Breast epithelium (tissue), 4 donors: Measurements from ENCODE around the gene GOLIM4. TPM values are rescaled to one million over a fixed set of nuclear protein-coding genes. Genes with fewer than 3 reads are reported as not detected.

ENCODE experiments used
- DNase-seq, 2 donors: peaks; one replicate each; pipeline ENCODE4 v3.0.0-alpha.2; 2019; ENCODE audit warnings: low spot score in 2 of 2
- H3K27ac ChIP-seq, 2 donors: fragments of 200-600 bp; sonication (generic) in 1 of 2; one replicate each; pipeline ENCODE4 v1.5.1; 2016 to 2019; ENCODE audit warnings: mild to moderate bottlenecking in 1 of 2
- H3K27me3 ChIP-seq, 2 donors: fragments of 200-600 bp; sonication (generic) in 1 of 2; one replicate each; pipeline versions ENCODE4 v1.5.1 to v1.6.0; 2017 to 2019; ENCODE audit warnings: control low read depth in 1 of 2, mild to moderate bottlenecking in 1 of 2
- H3K36me3 ChIP-seq: fragments of 200-600 bp; one replicate; pipeline ENCODE4 v1.5.1; 2019
- H3K4me1 ChIP-seq, 2 donors: fragments of 200-600 bp; sonication (generic); one replicate each; pipeline ENCODE4 v1.5.1; 2016 to 2019; ENCODE audit warnings: control low read depth in 1 of 2
- H3K4me3 ChIP-seq, 3 donors: fragments of 200-600 bp; sonication (generic); 1 replicate in 2 of 3; 2 replicates in 1 of 3; pipeline ENCODE4 v1.5.1; 2016 to 2019; ENCODE audit warnings: mild to moderate bottlenecking in 3 of 3, moderate library complexity in 2 of 3
- H3K9me3 ChIP-seq, 2 donors: fragments of 200-600 bp; sonication (generic) in 1 of 2; one replicate each; pipeline ENCODE4 v1.5.1; 2016 to 2019; ENCODE audit warnings: control low read depth in 1 of 2
- POLR2A ChIP-seq: fragments of 450-650 bp; IDR thresholded peaks from one replicate; pipeline ENCODE4 v1.6.1; 2016; ENCODE audit warnings: antibody characterized with exemption, mild to moderate bottlenecking, moderate library complexity
- POLR2AphosphoS5 ChIP-seq, 3 donors: sonication (generic); formaldehyde crosslinking; IDR thresholded peaks; one replicate each; pipeline ENCODE4 v1.6.1; 2017; ENCODE audit warnings: antibody characterized with exemption in 3 of 3
- intact Hi-C: fragments of 100-400 bp; cut with DNase I; formaldehyde crosslinking; loops from one replicate; pipeline ENCODE4 v1.15.1; 2023; ENCODE audit warnings: low total_unique reads
- total RNA-seq, 3 donors: library from RNA; depleted of rRNA; stranded (reverse); fragments of >200 nt; gene quantifications; one replicate each; pipeline ENCODE4 v1.1.0, GENCODE V29; 2016
- TF ChIP-seq, protein P1 (sequence below), 3 donors: fragments of 450-650 bp; IDR thresholded peaks; one replicate each; pipeline ENCODE4 v1.5.1; 2016 to 2017; ENCODE audit warnings: antibody characterized with exemption in 3 of 3, mild to moderate bottlenecking in 3 of 3, moderate library complexity in 3 of 3

Gene GOLIM4
- total RNA-seq, 3 donors from 2014 or later: 21.4 to 34.9 (median 33.8) TPM

DNA sequence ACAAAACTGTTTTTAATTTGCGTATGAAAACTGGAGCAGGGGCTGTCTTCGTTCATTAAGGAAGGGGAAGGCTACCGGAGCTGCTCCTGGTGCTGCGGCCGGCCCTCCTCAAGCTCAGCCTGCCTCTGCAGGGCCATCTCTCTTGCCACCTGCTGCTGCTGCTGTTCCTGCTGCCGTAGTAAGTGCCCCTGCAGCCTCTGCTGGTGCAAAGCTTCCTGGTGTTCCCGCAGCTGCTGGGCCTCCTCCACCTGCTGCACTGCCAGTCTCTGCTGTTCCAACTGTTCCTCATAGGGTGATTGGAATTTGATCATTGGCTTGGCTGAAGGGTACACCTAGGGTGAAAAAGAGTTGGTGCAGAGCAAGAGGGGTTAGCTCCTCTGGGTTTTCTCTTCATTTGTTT lies 66.0 kb downstream of the GOLIM4 start:
- no peak for DNase-seq
- Histone ChIP-seq H3K9me3 (no peaks in the 10 kb centered on the region), H3K36me3 (no peaks in the 10 kb centered on the region), H3K4me1 (no peaks in the 10 kb centered on the region), H3K27ac (no peak overlapping the region), H3K27me3 (no peaks in the 10 kb centered on the region), H3K4me3 (no peak overlapping the region)
- no peak for TF ChIP-seq POLR2AphosphoS5 (IDR thresholded peaks at IDR 0.05)
- TF ChIP-seq, protein P1, sequence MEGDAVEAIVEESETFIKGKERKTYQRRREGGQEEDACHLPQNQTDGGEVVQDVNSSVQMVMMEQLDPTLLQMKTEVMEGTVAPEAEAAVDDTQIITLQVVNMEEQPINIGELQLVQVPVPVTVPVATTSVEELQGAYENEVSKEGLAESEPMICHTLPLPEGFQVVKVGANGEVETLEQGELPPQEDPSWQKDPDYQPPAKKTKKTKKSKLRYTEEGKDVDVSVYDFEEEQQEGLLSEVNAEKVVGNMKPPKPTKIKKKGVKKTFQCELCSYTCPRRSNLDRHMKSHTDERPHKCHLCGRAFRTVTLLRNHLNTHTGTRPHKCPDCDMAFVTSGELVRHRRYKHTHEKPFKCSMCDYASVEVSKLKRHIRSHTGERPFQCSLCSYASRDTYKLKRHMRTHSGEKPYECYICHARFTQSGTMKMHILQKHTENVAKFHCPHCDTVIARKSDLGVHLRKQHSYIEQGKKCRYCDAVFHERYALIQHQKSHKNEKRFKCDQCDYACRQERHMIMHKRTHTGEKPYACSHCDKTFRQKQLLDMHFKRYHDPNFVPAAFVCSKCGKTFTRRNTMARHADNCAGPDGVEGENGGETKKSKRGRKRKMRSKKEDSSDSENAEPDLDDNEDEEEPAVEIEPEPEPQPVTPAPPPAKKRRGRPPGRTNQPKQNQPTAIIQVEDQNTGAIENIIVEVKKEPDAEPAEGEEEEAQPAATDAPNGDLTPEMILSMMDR (IDR thresholded peaks at IDR 0.05): no peak
- TF ChIP-seq POLR2A: no peak
- intact Hi-C loops: no loop called here

DNA sequence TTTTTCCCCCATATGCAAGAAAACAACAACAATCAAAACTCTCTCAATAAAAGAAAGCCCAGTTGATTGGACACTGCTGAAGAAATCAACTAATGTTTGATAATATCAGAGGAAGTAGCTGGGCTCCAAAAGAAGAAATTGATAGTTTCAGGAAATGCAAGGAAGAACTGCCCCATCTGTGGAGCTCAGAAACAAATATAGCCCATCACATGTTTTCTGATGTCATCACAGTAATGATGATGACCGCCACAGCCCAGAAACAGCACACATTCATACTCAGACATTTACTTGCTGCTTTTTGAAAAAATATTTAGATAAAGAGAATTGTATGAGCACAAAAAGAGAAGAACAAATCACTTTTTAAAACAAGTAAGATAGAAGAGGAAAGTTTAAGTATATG lies 67.6 kb downstream of the GOLIM4 start:
- TF ChIP-seq, protein P1 (IDR thresholded peaks at IDR 0.05): no peak
- TF ChIP-seq POLR2A: no peak
- no peak for TF ChIP-seq POLR2AphosphoS5 (IDR thresholded peaks at IDR 0.05)
- no peak for DNase-seq
- H3K4me3 ChIP-seq: no peak overlapping the region
- H3K9me3 ChIP-seq: no peaks in the 10 kb centered on the region
- no peaks in the 10 kb centered on the region for H3K4me1 ChIP-seq
- H3K27me3 ChIP-seq: no peaks in the 10 kb centered on the region
- H3K36me3 ChIP-seq: no peaks in the 10 kb centered on the region
- H3K27ac ChIP-seq: no peak overlapping the region
- intact Hi-C loops: no loop called here

DNA sequence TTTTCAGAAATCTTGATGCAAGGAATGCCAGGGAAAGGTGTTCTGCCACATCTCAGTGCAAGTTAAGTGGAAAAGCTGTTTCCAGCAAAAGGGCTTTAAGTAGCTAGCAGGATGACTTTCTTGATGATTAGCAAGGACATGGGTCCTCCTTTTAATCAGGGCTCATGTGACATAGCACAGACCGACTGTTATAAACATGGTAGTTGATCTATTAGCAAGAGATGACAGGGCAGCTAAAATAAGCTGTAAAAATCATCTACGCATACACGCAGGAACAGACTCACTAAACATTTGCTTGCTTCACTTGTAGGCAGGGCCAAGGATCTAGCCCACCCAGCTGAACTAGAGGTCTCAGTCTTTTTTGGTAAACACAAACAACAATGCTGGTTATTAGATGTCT lies 69.0 kb downstream of the GOLIM4 start:
- Histone ChIP-seq H3K4me1 (no peaks in the 10 kb centered on the region), H3K4me3 (no peak overlapping the region), H3K27ac (no peak overlapping the region), H3K9me3 (no peaks in the 10 kb centered on the region), H3K36me3 (peaks cover 7% of the 10 kb centered on the region), H3K27me3 (no peaks in the 10 kb centered on the region)
- DNase-seq: no peak
- TF ChIP-seq, protein P1 (IDR thresholded peaks at IDR 0.05): no peak
- TF ChIP-seq POLR2A: no peak
- TF ChIP-seq POLR2AphosphoS5 (IDR thresholded peaks at IDR 0.05): no peak
- intact Hi-C loops: no loop called here

DNA sequence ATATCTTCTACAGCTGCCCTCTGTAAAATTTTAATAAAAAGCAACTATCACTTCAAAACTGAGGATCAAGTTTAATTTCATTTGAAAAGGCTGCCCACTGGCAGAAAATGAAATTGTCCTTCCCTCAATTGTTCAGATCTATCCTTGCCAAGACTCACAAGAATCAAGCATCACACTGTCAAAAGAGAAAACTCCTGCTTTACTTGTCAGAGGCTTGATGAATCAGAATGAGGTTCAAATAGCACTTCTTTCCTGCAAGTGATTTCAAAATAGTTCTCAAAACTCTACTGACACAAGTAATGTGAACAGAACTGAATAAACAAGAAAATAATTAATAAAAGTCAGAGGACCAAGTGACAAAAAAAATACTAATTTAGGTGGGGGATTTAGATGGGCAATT lies 70.6 kb downstream of the GOLIM4 start:
- no peaks in the 10 kb centered on the region for H3K4me1 ChIP-seq
- H3K27me3 ChIP-seq: no peaks in the 10 kb centered on the region
- peaks cover 7% of the 10 kb centered on the region for H3K36me3 ChIP-seq
- no peak for TF ChIP-seq POLR2AphosphoS5 (IDR thresholded peaks at IDR 0.05)
- TF ChIP-seq POLR2A: no peak
- TF ChIP-seq, protein P1 (IDR thresholded peaks at IDR 0.05): no peak
- no peak for DNase-seq
- H3K4me3 ChIP-seq: no peak overlapping the region
- intact Hi-C loops: no loop called here
- no peak overlapping the region for H3K27ac ChIP-seq
- no peaks in the 10 kb centered on the region for H3K9me3 ChIP-seq

DNA sequence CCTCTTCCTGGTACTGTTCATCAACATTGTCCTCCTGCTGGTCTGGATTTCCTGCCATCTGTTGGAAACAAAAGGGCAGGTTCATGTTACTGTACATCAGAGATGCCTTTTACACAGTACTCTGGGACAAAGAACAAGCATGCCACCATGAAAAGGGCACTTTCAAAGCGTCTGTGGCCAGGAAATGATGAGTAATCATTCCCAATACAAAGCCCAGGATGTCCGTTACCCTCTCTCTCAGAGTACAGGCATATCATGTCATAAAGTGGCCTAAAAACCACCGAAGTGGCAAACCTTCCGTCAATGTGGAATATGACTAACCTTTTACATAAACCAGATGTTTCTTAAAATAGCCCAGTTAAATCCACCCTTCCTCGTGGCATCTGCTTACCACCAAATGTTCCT lies 71.2 kb downstream of the GOLIM4 start:
- Histone ChIP-seq H3K27me3 (no peaks in the 10 kb centered on the region), H3K27ac (no peak overlapping the region), H3K4me1 (no peaks in the 10 kb centered on the region), H3K4me3 (no peak overlapping the region), H3K9me3 (no peaks in the 10 kb centered on the region), H3K36me3 (peaks cover 7% of the 10 kb centered on the region)
- no peak for DNase-seq
- TF ChIP-seq, protein P1 (IDR thresholded peaks at IDR 0.05): no peak
- TF ChIP-seq POLR2A: no peak
- no peak for TF ChIP-seq POLR2AphosphoS5 (IDR thresholded peaks at IDR 0.05)
- intact Hi-C loops: no loop called here
